MCF 10A (cell line): ENCODE results near the gene PIGZ. TPM values are rescaled to one million over a fixed set of nuclear protein-coding genes. Genes with fewer than 3 reads are reported as not detected.

Experiments used
- BruUV-seq: library from RNA; stranded (reverse); fragments of 400-500 nt; replicated peaks from 2 replicates; lab custom pipeline; 2021; lab: Mats Ljungman, UMichigan
- CTCF ChIA-PET: fragments of 300-600 bp; sonication (Branson Sonifier 250); formaldehyde crosslinking; extraction: SDS; loops from one replicate; lab custom pipeline; 2021; ENCODE audit warnings: antibody characterized with exemption, inconsistent platforms; lab: Yijun Ruan, JAX
- POLR2A ChIA-PET: fragments of 300-600, 350-650 bp; sonication (Branson Sonifier 250); formaldehyde crosslinking; extraction: SDS; loops from one replicate; lab custom pipeline; 2020; ENCODE audit warnings: antibody characterized with exemption, inconsistent platforms; lab: Yijun Ruan, JAX
- DNase-seq: peaks from one replicate; pipeline ENCODE4 v3.0.0-alpha.2; 2018; ENCODE audit not compliant: unreplicated experiment
- H3K27ac Mint-ChIP-seq: one replicate; pipeline ENCODE4 v1.8.0; 2022; ENCODE audit warnings: mild to moderate bottlenecking, low read depth, mixed read lengths; ENCODE audit not compliant: unreplicated experiment
- H3K27me3 Mint-ChIP-seq: one replicate; pipeline ENCODE4 v1.8.0; 2022; ENCODE audit warnings: mixed read lengths; ENCODE audit not compliant: insufficient read depth, unreplicated experiment
- H3K36me3 Mint-ChIP-seq: one replicate; pipeline ENCODE4 v1.8.0; 2022; ENCODE audit warnings: mild to moderate bottlenecking, moderate library complexity, mixed read lengths; ENCODE audit not compliant: insufficient read depth, unreplicated experiment
- H3K4me1 Mint-ChIP-seq: one replicate; pipeline ENCODE4 v1.8.0; 2022; ENCODE audit warnings: mixed read lengths; ENCODE audit not compliant: insufficient read depth, unreplicated experiment
- H3K4me3 Mint-ChIP-seq: one replicate; pipeline ENCODE4 v1.8.0; 2022; ENCODE audit warnings: mild to moderate bottlenecking, moderate library complexity, mixed read lengths; ENCODE audit not compliant: unreplicated experiment
- H3K9me3 Mint-ChIP-seq: one replicate; pipeline ENCODE4 v1.8.0; 2022; ENCODE audit warnings: mixed read lengths; ENCODE audit not compliant: unreplicated experiment
- intact Hi-C: fragments of 100-400 bp; cut with micrococcal nuclease; formaldehyde crosslinking; loops from 2 replicates; pipeline ENCODE4 v1.14.1; 2022
- total RNA-seq: library from RNA; stranded (reverse); gene quantifications from 2 replicates; pipeline ENCODE4 v1.2.3, GENCODE V29; 2022
- TF ChIP-seq, protein P1 (sequence below): fragments of 200-600 bp; IDR thresholded peaks from one replicate; pipeline ENCODE4 v1.8.0; 2022; ENCODE audit warnings: antibody characterized with exemption, mild to moderate bottlenecking; ENCODE audit not compliant: unreplicated experiment

Gene PIGZ
- total RNA-seq, 1 experiment from 2014 or later: 5.2 TPM

DNA sequence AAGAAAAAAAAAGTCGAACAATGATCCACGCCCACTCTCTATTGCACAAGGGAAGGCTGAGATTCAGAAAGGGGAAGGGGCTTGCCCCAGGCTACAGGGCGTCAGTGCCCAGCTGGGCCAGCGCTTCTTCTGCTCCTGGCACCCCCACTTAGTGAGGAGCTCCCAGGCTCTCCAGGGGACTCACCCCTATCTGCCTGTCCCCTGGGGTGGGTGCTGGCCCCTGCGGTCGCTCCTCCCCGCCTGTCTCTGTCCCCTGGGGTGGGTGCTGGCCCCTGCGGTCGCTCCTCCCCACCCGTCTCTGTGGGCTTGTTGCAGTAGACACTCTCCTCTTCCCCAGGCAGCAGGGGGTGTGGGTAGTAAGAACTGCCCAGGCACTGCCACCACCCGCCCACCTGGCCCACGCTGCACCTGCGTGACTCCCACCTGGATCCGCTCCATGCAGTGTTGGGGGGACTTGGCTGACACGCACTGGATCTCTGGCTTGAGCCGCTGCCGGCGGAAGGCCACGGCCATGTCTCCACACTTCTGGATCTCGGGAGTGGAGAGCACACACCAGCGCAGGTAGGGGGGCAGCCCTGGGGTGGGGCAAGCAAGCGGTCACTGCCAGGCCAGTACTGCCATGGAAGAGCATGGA lies 46.4 kb upstream of the PIGZ start:
- no peak for DNase-seq
- H3K27ac Mint-ChIP-seq: no peak overlapping the region
- intact Hi-C loops: no loop called here
- H3K27me3 Mint-ChIP-seq: no peaks in the 10 kb centered on the region
- H3K36me3 Mint-ChIP-seq: no peaks in the 10 kb centered on the region
- ChIA-PET CTCF (interaction anchor here (0.7 to 0.8 kb wide), 2 partner anchors 14 to 41 kb away, joined by 3 to 4 read pairs; no protein-coding TSS in a partner anchor), POLR2A (no interaction called here)
- no peaks in the 10 kb centered on the region for H3K4me1 Mint-ChIP-seq
- no TSS peak for BruUV-seq
- TF ChIP-seq, protein P1, sequence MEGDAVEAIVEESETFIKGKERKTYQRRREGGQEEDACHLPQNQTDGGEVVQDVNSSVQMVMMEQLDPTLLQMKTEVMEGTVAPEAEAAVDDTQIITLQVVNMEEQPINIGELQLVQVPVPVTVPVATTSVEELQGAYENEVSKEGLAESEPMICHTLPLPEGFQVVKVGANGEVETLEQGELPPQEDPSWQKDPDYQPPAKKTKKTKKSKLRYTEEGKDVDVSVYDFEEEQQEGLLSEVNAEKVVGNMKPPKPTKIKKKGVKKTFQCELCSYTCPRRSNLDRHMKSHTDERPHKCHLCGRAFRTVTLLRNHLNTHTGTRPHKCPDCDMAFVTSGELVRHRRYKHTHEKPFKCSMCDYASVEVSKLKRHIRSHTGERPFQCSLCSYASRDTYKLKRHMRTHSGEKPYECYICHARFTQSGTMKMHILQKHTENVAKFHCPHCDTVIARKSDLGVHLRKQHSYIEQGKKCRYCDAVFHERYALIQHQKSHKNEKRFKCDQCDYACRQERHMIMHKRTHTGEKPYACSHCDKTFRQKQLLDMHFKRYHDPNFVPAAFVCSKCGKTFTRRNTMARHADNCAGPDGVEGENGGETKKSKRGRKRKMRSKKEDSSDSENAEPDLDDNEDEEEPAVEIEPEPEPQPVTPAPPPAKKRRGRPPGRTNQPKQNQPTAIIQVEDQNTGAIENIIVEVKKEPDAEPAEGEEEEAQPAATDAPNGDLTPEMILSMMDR: no peak
- H3K9me3 Mint-ChIP-seq: no peaks in the 10 kb centered on the region
- no peak overlapping the region for H3K4me3 Mint-ChIP-seq

- no peak overlapping the region for H3K27ac Mint-ChIP-seq
- H3K9me3 Mint-ChIP-seq: no peaks in the 10 kb centered on the region
- BruUV-seq: no TSS peak
- ChIA-PET POLR2A (no interaction called here), CTCF (interaction anchor here (0.6 kb wide), 1 partner anchor 1168 kb away, joined by 5 read pairs; no protein-coding TSS in a partner anchor)
- H3K27me3 Mint-ChIP-seq: no peaks in the 10 kb centered on the region
- intact Hi-C loops: no loop called here
- no peak overlapping the region for H3K4me3 Mint-ChIP-seq
- no peaks in the 10 kb centered on the region for H3K4me1 Mint-ChIP-seq
- TF ChIP-seq, protein P1: no peak
- no peaks in the 10 kb centered on the region for H3K36me3 Mint-ChIP-seq
- DNase-seq: no peak
Measured at GRCh38 chr3:197014024-197014423, 45.4 kb upstream of the PIGZ start.

GRCh38 chr3:197012540-197012883 lies 43.9 kb upstream of the PIGZ start:
- no peaks in the 10 kb centered on the region for H3K4me1 Mint-ChIP-seq
- H3K36me3 Mint-ChIP-seq: no peaks in the 10 kb centered on the region
- H3K4me3 Mint-ChIP-seq: no peak overlapping the region
- H3K27ac Mint-ChIP-seq: no peak overlapping the region
- no peak for DNase-seq
- POLR2A ChIA-PET: no interaction called here
- TF ChIP-seq, protein P1: no peak
- no peaks in the 10 kb centered on the region for H3K9me3 Mint-ChIP-seq
- no peaks in the 10 kb centered on the region for H3K27me3 Mint-ChIP-seq
- intact Hi-C loops: no loop called here
- no TSS peak for BruUV-seq
- CTCF ChIA-PET: interaction anchor here (1.9 kb wide), 1 partner anchor 19 kb away, joined by 7 read pairs; no protein-coding TSS in a partner anchor

GRCh38 chr3:197011780-197012539 lies 43.3 kb upstream of the PIGZ start:
- no peaks in the 10 kb centered on the region for H3K9me3 Mint-ChIP-seq
- H3K36me3 Mint-ChIP-seq: no peaks in the 10 kb centered on the region
- DNase-seq: no peak
- no peak overlapping the region for H3K4me3 Mint-ChIP-seq
- no peaks in the 10 kb centered on the region for H3K27me3 Mint-ChIP-seq
- H3K4me1 Mint-ChIP-seq: no peaks in the 10 kb centered on the region
- BruUV-seq: no TSS peak
- ChIA-PET CTCF (interaction anchor here (0.6 to 1.9 kb wide), 3 partner anchors 9 to 829 kb away, joined by 3 to 7 read pairs (median 4); no protein-coding TSS in a partner anchor), POLR2A (no interaction called here)
- intact Hi-C loops: no loop called here
- TF ChIP-seq, protein P1: no peak
- no peak overlapping the region for H3K27ac Mint-ChIP-seq
